Lower leg skin (tissue), 4 donors: ENCODE measurements around the gene WDFY4. TPM values are rescaled to one million over a fixed set of nuclear protein-coding genes. Genes with fewer than 3 reads are reported as not detected.
A peak's percentile ranks its signal among the peaks of the same experiment; 100 is the strongest.

Experiments used
- DNase-seq, 2 donors: peaks; one replicate each; pipeline ENCODE4 v3.0.0-alpha.2; 2019; ENCODE audit warnings: low spot score in 2 of 2
- H3K4me3 ChIP-seq: fragments of 200-600 bp; sonication (generic); 2 replicates; pipeline ENCODE4 v1.5.1; 2017; ENCODE audit warnings: mild to moderate bottlenecking, low read depth; ENCODE audit not compliant: poor library complexity, severe bottlenecking
- POLR2A ChIP-seq, 2 donors: fragments of 450-650 bp; IDR thresholded peaks; one replicate each; pipeline ENCODE4 v1.6.1; 2016 to 2017; ENCODE audit warnings: antibody characterized with exemption in 2 of 2, mild to moderate bottlenecking in 1 of 2, moderate library complexity in 1 of 2
- WGBS, 2 donors: methylation state at CpG; one replicate each; pipeline ENCODE4 v1.1.5; 2018; 5-methylcytosine and 5-hydroxymethylcytosine counted together
- intact Hi-C: fragments of 100-400 bp; cut with DNase I; formaldehyde crosslinking; loops from one replicate; pipeline ENCODE4 v1.15.0; 2023; ENCODE audit warnings: low total_unique reads
- total RNA-seq, 4 donors: library from RNA; depleted of rRNA; stranded (reverse); fragments of >200 nt; gene quantifications; one replicate each; pipeline ENCODE4 v1.1.0, GENCODE V29; 2016
- TF ChIP-seq, protein P1 (sequence below), 3 donors: fragments of 450-650 bp; IDR thresholded peaks; one replicate each; pipeline ENCODE4 v1.5.1; 2016; ENCODE audit warnings: antibody characterized with exemption in 3 of 3, mild to moderate bottlenecking in 3 of 3, moderate library complexity in 2 of 3

WDFY4 gene
- total RNA-seq, 4 donors from 2014 or later = 0.91 to 4.2 (median 1.1) TPM

DNA sequence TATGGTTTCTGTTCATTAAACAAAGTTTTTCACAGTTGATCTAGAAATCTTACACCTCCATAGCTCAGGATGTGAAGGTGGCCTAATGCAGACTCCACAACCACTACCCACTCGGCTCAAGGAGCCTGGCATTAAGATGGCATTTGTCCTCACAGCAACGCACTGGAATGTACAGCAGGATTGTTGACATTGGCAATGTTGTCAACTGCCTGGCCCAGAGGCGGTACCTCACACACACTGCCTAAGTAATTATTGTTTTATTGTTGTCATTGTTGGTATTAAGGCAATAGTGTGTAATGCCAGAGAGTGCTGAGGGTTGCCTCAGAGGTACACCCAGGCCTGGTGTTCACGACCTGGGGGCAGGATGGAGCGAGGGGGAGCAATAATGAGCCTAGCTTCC, 216.6 kb downstream of the WDFY4 start:
- no peak overlapping the region for H3K4me3 ChIP-seq
- intact Hi-C loops = no loop called here
- WGBS, 2 donors = 67 to 76% methylated on average over 5 of the region's 5 CpGs
- peak in 1 of 2 donors; percentile 6 for DNase-seq
- TF ChIP-seq, protein P1, sequence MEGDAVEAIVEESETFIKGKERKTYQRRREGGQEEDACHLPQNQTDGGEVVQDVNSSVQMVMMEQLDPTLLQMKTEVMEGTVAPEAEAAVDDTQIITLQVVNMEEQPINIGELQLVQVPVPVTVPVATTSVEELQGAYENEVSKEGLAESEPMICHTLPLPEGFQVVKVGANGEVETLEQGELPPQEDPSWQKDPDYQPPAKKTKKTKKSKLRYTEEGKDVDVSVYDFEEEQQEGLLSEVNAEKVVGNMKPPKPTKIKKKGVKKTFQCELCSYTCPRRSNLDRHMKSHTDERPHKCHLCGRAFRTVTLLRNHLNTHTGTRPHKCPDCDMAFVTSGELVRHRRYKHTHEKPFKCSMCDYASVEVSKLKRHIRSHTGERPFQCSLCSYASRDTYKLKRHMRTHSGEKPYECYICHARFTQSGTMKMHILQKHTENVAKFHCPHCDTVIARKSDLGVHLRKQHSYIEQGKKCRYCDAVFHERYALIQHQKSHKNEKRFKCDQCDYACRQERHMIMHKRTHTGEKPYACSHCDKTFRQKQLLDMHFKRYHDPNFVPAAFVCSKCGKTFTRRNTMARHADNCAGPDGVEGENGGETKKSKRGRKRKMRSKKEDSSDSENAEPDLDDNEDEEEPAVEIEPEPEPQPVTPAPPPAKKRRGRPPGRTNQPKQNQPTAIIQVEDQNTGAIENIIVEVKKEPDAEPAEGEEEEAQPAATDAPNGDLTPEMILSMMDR (IDR thresholded peaks at IDR 0.05) = no peak
- TF ChIP-seq POLR2A (IDR thresholded peaks at IDR 0.05) = no peak

GRCh38 chr10:48902096-48902495, 217.4 kb downstream of the WDFY4 start:
- intact Hi-C loops = no loop called here
- 96 to 98% methylated on average over 7 of the region's 7 CpGs for WGBS, 2 donors
- no peak overlapping the region for H3K4me3 ChIP-seq
- DNase-seq = no peak
- no peak for TF ChIP-seq POLR2A (IDR thresholded peaks at IDR 0.05)
- TF ChIP-seq, protein P1 (IDR thresholded peaks at IDR 0.05) = no peak

- no peak for TF ChIP-seq POLR2A (IDR thresholded peaks at IDR 0.05)
- DNase-seq = no peak
- H3K4me3 ChIP-seq = no peak overlapping the region
- intact Hi-C loops = no loop called here
- WGBS, 2 donors = 34 to 40% methylated on average over 2 of the region's 2 CpGs
These were observed 218.5 kb downstream of the WDFY4 start for GRCh38 chr10:48903151-48903550.

- WGBS, 2 donors = 73 to 83% methylated on average over 2 of the region's 2 CpGs
- intact Hi-C loops = no loop called here
- no peak overlapping the region for H3K4me3 ChIP-seq
- TF ChIP-seq, protein P1 (IDR thresholded peaks at IDR 0.05) = no peak
- no peak for TF ChIP-seq POLR2A (IDR thresholded peaks at IDR 0.05)
- DNase-seq = no peak
These were observed 220.2 kb downstream of the WDFY4 start for GRCh38 chr10:48904861-48905260.

DNA sequence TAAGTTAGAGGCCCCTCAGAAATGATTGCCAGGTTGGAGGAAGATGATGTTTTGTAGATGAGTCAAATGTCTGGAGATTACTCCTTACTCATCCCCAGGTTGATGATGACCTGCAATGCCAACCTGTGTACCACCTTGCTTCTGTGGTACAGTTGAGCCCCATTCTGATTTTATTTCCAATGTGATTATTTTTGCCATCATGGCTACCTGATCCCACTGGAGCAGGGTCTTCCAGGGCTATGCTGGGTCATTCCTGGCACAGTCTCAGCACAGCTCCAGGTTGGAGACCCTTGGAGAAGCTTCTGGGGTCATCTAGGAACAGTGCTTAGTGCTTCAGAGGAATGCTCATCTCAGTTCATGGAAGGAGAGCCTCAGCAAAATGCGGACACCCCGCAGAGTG, 220.6 kb downstream of the WDFY4 start:
- 92 to 100% methylated on average over 2 of the region's 2 CpGs for WGBS, 2 donors
- TF ChIP-seq POLR2A (IDR thresholded peaks at IDR 0.05) = no peak
- TF ChIP-seq, protein P1 (IDR thresholded peaks at IDR 0.05) = no peak
- H3K4me3 ChIP-seq = no peak overlapping the region
- DNase-seq = no peak
- intact Hi-C loops = no loop called here

GRCh38 chr10:48906841-48907240, 222.2 kb downstream of the WDFY4 start:
- H3K4me3 ChIP-seq = no peak overlapping the region
- intact Hi-C loops = no loop called here
- DNase-seq = no peak
- 75 to 78% methylated on average over 2 of the region's 2 CpGs for WGBS, 2 donors
- TF ChIP-seq, protein P1 (IDR thresholded peaks at IDR 0.05) = no peak
- TF ChIP-seq POLR2A (IDR thresholded peaks at IDR 0.05) = no peak
